WI38 (cell line): ENCODE results near the gene ZNF837.

Experiments
- H3K4me3 ChIP-seq: 2 replicates; pipeline ENCODE4 v1.5.1; 2011; ENCODE audit warnings: low read depth, mild to moderate bottlenecking, control low read depth, low read length
- TF ChIP-seq, protein P1 (sequence below): IDR thresholded peaks from 2 replicates; pipeline ENCODE4 v1.5.1; 2012; ENCODE audit warnings: low read depth, mild to moderate bottlenecking, control low read depth, low read length

The ZNF837 gene

DNA sequence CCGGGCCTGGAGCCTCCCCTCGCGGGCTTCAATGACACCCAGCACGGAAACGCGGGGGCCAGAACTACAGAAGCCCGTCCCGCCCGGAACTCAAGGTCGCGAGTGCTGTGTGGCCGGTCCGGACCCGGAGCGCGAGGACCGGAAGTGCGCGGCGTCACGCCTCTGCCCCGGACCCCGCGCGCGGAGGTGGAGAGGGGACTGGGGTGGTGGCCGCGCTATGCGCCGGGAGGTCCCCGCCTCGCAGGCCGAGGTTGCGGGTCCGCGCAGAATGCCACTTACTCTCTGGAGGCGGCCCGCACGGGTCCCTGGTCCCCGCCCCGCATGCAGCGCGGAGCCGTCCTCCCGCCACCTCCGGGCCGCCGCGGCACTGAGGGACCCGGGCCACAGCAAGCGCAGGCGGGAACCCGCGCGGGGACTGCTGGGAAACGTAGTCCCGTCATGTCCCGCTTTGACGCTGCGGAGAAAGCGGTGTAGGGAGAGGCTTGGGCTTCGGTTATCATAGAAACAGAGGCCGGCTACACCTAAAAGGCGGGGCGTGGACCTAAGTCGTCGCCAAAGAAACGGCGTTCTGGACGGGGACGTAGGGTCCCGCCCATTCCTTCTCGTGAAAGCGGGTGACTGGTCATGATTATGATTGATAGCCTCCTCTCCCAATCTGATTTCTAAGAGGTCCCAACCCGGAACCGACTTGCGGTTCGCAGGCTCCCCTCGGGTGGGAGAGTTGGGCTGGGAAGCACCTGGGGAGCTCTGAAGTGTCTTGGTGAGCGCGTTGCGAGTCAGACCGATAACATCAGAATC lies at the start of gene ZNF837:
TSS of gene ZNF837 (minus strand) at position 369 of the 798 bp plus-strand sequence. CDS start 11,698 bp downstream, outside the sequence.
- peak within 1 kb of the TSS; percentile 78 for H3K4me3 ChIP-seq
- TF ChIP-seq, protein P1, sequence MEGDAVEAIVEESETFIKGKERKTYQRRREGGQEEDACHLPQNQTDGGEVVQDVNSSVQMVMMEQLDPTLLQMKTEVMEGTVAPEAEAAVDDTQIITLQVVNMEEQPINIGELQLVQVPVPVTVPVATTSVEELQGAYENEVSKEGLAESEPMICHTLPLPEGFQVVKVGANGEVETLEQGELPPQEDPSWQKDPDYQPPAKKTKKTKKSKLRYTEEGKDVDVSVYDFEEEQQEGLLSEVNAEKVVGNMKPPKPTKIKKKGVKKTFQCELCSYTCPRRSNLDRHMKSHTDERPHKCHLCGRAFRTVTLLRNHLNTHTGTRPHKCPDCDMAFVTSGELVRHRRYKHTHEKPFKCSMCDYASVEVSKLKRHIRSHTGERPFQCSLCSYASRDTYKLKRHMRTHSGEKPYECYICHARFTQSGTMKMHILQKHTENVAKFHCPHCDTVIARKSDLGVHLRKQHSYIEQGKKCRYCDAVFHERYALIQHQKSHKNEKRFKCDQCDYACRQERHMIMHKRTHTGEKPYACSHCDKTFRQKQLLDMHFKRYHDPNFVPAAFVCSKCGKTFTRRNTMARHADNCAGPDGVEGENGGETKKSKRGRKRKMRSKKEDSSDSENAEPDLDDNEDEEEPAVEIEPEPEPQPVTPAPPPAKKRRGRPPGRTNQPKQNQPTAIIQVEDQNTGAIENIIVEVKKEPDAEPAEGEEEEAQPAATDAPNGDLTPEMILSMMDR, result no peak

DNA sequence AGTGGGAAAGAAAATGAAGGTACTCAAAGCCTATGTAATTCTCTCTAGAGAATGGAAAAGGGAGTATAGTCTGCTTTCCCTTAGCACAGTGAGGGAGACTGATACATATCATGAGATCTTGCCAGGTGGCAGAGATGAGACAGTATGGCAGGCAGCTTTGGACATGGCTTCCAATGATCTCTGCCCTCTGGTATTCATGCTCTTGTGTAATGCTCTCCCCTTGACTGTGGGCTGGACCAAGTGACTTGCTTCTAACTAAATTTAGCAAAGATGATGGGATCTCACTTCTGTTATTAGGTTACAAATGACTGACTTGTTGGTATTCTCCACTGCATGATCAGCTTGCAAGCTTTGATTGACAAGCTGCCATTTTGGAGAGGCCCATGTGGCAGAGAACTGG lies 48.9 kb upstream of the ZNF837 start:
- TF ChIP-seq, protein P1, result no peak
- no peak overlapping the region for H3K4me3 ChIP-seq

DNA sequence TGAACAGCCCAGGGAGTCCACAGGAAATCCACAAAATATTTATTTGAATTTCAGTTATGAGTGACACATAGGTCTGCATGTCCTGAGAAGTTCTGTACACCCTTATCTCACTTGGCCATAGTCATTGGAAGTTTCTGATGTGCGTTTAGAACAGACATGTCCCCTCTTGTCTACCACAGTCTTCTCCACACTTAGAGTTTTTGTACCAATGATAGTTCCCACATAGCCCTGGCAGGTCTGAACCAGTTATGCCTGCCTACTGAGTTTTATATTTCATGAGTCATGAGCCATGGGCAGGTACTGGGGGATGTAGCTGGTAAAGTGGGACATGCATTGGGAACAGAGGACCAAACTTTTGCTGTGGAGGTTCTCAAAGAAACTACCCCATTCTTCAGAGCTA lies 47.8 kb upstream of the ZNF837 start:
- TF ChIP-seq, protein P1, result no peak

DNA sequence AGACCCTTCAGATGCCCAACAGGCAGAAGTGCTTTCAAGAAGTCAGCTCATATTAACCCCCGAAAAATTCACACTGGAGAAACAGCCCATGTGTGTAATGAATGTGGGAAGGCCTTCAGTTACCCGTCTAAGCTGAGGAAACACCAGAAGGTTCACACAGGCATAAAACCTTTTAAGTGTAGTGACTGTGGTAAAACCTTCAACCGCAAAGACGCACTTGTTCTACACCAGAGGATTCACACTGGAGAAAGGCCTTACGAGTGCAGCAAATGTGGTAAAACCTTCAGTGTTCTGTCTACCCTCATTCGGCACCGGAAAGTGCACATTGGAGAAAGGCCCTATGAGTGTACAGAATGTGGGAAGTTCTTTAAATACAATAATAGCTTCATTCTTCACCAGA lies 36.2 kb upstream of the ZNF837 start:
- TF ChIP-seq, protein P1, result no peak
- no peak overlapping the region for H3K4me3 ChIP-seq

More for the DNA sequence above, 47.8 kb upstream of the ZNF837 start:
- no peak overlapping the region for H3K4me3 ChIP-seq

DNA sequence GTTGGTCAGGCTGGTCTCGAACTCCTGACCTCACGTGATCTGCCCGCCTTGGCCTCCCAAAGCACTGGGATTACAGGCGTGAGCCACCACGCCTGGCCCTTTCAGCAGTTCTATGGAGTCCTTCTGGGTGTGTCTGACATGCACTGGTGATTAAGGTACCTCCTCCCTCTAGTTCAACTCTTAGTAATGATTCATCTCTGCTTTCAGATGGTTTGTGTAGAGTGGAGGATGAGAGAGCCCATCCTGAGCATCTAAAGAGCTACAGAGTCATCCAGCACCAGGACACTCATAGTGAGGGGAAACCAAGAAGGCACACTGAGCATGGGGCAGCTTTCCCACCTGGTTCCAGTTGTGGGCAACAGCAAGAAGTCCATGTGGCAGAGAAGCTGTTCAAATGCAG lies 35.8 kb upstream of the ZNF837 start:
- TF ChIP-seq, protein P1, result no peak
- H3K4me3 ChIP-seq, result no peak overlapping the region

DNA sequence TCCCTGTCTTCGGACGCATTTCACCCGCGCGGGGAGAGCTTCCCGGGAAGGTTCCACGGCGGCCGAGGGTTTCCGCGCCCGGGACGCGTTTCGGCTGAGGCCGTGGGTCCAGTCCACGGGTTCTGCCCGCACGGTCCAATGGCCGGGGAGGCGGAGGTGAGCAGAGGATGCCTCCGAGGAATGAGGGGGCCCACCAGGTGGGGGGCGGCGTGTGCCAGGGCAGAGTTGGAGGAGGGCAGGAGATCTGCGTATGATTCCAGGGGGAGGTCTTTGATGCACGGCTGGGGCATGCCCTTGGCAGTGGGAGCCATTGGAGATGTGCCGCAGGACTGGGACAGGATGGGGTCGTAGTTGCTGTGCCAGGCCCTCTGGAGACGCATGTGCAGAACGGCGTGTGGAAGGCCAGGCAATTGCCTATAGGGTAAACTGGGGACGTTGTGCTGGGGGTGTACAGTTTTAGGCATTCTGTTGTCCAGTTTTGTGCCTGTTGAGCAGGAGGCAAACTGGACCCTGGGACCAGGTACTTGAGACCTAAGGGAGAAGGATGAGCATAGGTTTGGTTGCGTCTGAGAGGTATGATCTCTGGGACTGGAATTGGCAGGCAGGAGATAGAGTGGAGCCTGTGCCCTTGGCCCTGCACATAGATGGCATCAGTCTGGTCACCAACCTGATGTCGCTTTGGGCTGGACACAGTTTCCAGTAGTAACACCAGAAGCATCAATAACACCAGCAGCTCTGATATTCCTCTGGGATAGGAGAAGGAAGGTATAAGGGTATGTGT lies 28.4 kb upstream of the ZNF837 start:
- H3K4me3 ChIP-seq, result peak overlapping the region; percentile 82
- TF ChIP-seq, protein P1, result no peak
